Astrocyte (in vitro differentiated cells and primary cell): ENCODE data around the gene GLT8D2. TPM values are rescaled to one million over a fixed set of nuclear protein-coding genes. Genes with fewer than 3 reads are reported as not detected.
A peak's percentile ranks its signal among the peaks of the same experiment; 100 is the strongest.

Experiments used
- DNase-seq: peaks from one replicate; pipeline ENCODE4 v3.0.0-alpha.2; 2010; ENCODE audit warnings: low read depth
- FAIRE-seq: peaks from 2 replicates; lab custom pipeline; 2011; peaks lifted over from hg19 to GRCh38; lab: Jason Lieb, UNC
- H2AFZ ChIP-seq: 2 replicates; pipeline ENCODE4 v1.6.0; 2012; ENCODE audit warnings: low read depth, low read length, inconsistent platforms
- H3K27ac ChIP-seq: 2 replicates; pipeline ENCODE4 v1.5.1; 2011; ENCODE audit warnings: low read depth, low read length, inconsistent platforms
- H3K27me3 ChIP-seq: 2 replicates; pipeline ENCODE4 v1.6.0; 2011; ENCODE audit warnings: low read length, inconsistent platforms; ENCODE audit not compliant: insufficient read depth
- H3K36me3 ChIP-seq: 2 replicates; pipeline ENCODE4 v1.5.1; 2011; ENCODE audit warnings: low read length, inconsistent platforms; ENCODE audit not compliant: insufficient read depth
- H3K4me1 ChIP-seq: 2 replicates; pipeline ENCODE4 v1.5.1; 2011; ENCODE audit warnings: low read length, inconsistent platforms; ENCODE audit not compliant: insufficient read depth
- H3K4me2 ChIP-seq: 2 replicates; pipeline ENCODE4 v1.6.0; 2012; ENCODE audit warnings: low read length, inconsistent platforms
- H3K4me3 ChIP-seq: 2 replicates; pipeline ENCODE4 v1.5.1; 2011; ENCODE audit warnings: low read depth, mild to moderate bottlenecking, low read length, inconsistent platforms; ENCODE audit not compliant: insufficient read depth
- H3K79me2 ChIP-seq: 2 replicates; pipeline ENCODE4 v1.6.0; 2012; ENCODE audit warnings: mild to moderate bottlenecking, low read length, inconsistent platforms; ENCODE audit not compliant: insufficient read depth
- H3K9ac ChIP-seq: 2 replicates; pipeline ENCODE4 v1.6.0; 2012; ENCODE audit warnings: mild to moderate bottlenecking, low read length, inconsistent platforms
- H3K9me3 ChIP-seq: 2 replicates; pipeline ENCODE4 v1.5.1; 2012; ENCODE audit warnings: low read depth, mild to moderate bottlenecking, low read length, inconsistent platforms; ENCODE audit not compliant: insufficient read depth
- H4K20me1 ChIP-seq: 2 replicates; pipeline ENCODE4 v1.6.0; 2012; ENCODE audit warnings: low read length, inconsistent platforms; ENCODE audit not compliant: insufficient read depth
- H3K27ac Mint-ChIP-seq: one replicate; pipeline ENCODE4 v1.8.0; 2021; ENCODE audit warnings: mild to moderate bottlenecking, mixed read lengths; ENCODE audit not compliant: unreplicated experiment
- H3K27me3 Mint-ChIP-seq: one replicate; pipeline ENCODE4 v1.8.0; 2021; ENCODE audit warnings: low read depth, mixed read lengths; ENCODE audit not compliant: unreplicated experiment
- H3K36me3 Mint-ChIP-seq: one replicate; pipeline ENCODE4 v1.8.0; 2021; ENCODE audit warnings: low read depth, mixed read lengths; ENCODE audit not compliant: unreplicated experiment
- H3K4me1 Mint-ChIP-seq: one replicate; pipeline ENCODE4 v1.8.0; 2021; ENCODE audit warnings: low read depth, mixed read lengths; ENCODE audit not compliant: unreplicated experiment
- H3K4me3 Mint-ChIP-seq: one replicate; pipeline ENCODE4 v1.8.0; 2021; ENCODE audit warnings: mild to moderate bottlenecking, moderate library complexity, mixed read lengths; ENCODE audit not compliant: unreplicated experiment
- H3K9me3 Mint-ChIP-seq: one replicate; pipeline ENCODE4 v1.8.0; 2021; ENCODE audit warnings: mild to moderate bottlenecking, mixed read lengths; ENCODE audit not compliant: unreplicated experiment
- EZH2 ChIP-seq: IDR thresholded peaks from 2 replicates; pipeline ENCODE4 v1.6.1; 2012; ENCODE audit warnings: mild to moderate bottlenecking, low read length, inconsistent platforms; ENCODE audit not compliant: insufficient read depth
- total RNA-seq: library from RNA; stranded (reverse); gene quantifications from 2 replicates; pipeline ENCODE4 v1.2.1, GENCODE V29; 2021
- TF ChIP-seq, protein P1 (sequence below): IDR thresholded peaks from 2 replicates; pipeline ENCODE4 v1.5.1; 2011; ENCODE audit warnings: low read depth, mild to moderate bottlenecking, inconsistent platforms, low read length, moderate library complexity; ENCODE audit not compliant: insufficient read depth

GLT8D2 gene
- total RNA-seq, 1 donor from 2014 or later, result 11.1 TPM

GRCh38 chr12:103969391-103969790 lies 80.6 kb downstream of the GLT8D2 start:
- Histone ChIP-seq H3K4me1 (peaks cover 27% of the 10 kb centered on the region), H2AFZ (no peak overlapping the region), H3K4me3 (no peak overlapping the region), H3K36me3 (peaks cover 3% of the 10 kb centered on the region), H3K9ac (peak overlapping the region; percentile 56), H3K27ac (peak overlapping the region; percentile 73), H3K9me3 (no peaks in the 10 kb centered on the region), H3K4me2 (peak overlapping the region; percentile 69), H4K20me1 (peaks cover 63% of the 10 kb centered on the region), H3K27me3 (no peaks in the 10 kb centered on the region), H3K79me2 (peaks cover 100% of the 10 kb centered on the region)
- H3K36me3 Mint-ChIP-seq, result no peaks in the 10 kb centered on the region
- DNase-seq, result peak; percentile 69
- no peaks in the 10 kb centered on the region for H3K27me3 Mint-ChIP-seq
- H3K27ac Mint-ChIP-seq, result peak overlapping the region; percentile 8
- TF ChIP-seq EZH2, result no peak
- TF ChIP-seq, protein P1, sequence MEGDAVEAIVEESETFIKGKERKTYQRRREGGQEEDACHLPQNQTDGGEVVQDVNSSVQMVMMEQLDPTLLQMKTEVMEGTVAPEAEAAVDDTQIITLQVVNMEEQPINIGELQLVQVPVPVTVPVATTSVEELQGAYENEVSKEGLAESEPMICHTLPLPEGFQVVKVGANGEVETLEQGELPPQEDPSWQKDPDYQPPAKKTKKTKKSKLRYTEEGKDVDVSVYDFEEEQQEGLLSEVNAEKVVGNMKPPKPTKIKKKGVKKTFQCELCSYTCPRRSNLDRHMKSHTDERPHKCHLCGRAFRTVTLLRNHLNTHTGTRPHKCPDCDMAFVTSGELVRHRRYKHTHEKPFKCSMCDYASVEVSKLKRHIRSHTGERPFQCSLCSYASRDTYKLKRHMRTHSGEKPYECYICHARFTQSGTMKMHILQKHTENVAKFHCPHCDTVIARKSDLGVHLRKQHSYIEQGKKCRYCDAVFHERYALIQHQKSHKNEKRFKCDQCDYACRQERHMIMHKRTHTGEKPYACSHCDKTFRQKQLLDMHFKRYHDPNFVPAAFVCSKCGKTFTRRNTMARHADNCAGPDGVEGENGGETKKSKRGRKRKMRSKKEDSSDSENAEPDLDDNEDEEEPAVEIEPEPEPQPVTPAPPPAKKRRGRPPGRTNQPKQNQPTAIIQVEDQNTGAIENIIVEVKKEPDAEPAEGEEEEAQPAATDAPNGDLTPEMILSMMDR, result no peak
- H3K9me3 Mint-ChIP-seq, result no peaks in the 10 kb centered on the region
- H3K4me3 Mint-ChIP-seq, result peak overlapping the region; percentile 7
- no peak for FAIRE-seq
- H3K4me1 Mint-ChIP-seq, result peaks cover 12% of the 10 kb centered on the region

- H3K9me3 Mint-ChIP-seq, result no peaks in the 10 kb centered on the region
- Histone ChIP-seq H3K36me3 (no peaks in the 10 kb centered on the region), H3K4me3 (peak overlapping the region; percentile 92), H3K79me2 (peaks cover 87% of the 10 kb centered on the region), H2AFZ (no peak overlapping the region), H3K27ac (peak overlapping the region; percentile 92), H3K27me3 (no peaks in the 10 kb centered on the region), H3K9ac (peak overlapping the region; percentile 97), H3K9me3 (no peaks in the 10 kb centered on the region), H3K4me1 (peaks cover 29% of the 10 kb centered on the region), H3K4me2 (peak overlapping the region; percentile 87), H4K20me1 (peaks cover 40% of the 10 kb centered on the region)
- peaks cover 17% of the 10 kb centered on the region for H3K4me1 Mint-ChIP-seq
- peak overlapping the region; percentile 91 for H3K27ac Mint-ChIP-seq
- H3K4me3 Mint-ChIP-seq, result peak overlapping the region; percentile 97
- H3K27me3 Mint-ChIP-seq, result no peaks in the 10 kb centered on the region
- DNase-seq, result no peak
- no peak for FAIRE-seq
- TF ChIP-seq, protein P1, result no peak
- no peak for TF ChIP-seq EZH2
- no peaks in the 10 kb centered on the region for H3K36me3 Mint-ChIP-seq
These were observed 83.3 kb downstream of the GLT8D2 start for GRCh38 chr12:103966736-103967135.
